Renal cortical epithelial cell (primary cell): Measurements from ENCODE around the gene CDC7. TPM values are rescaled to one million over a fixed set of nuclear protein-coding genes. Genes with fewer than 3 reads are reported as not detected.
A peak's percentile ranks its signal among the peaks of the same experiment; 100 is the strongest.
"Not testable (repeated sequence)": the region's sequence is repeated elsewhere in the genome, so short reads cannot be mapped to it uniquely, and the experiment has no call there.

Source experiments
- DNase-seq: peaks from one replicate; pipeline ENCODE4 v3.0.0-alpha.2; 2011; ENCODE audit warnings: low read depth
- total RNA-seq: library from RNA; depleted of rRNA; stranded (reverse); fragments of >200 nt; gene quantifications from 2 replicates; pipeline ENCODE4 v1.2.3, GENCODE V29; 2014

The CDC7 gene
- total RNA-seq, 1 donor from 2014 or later = 4.7 TPM

DNA sequence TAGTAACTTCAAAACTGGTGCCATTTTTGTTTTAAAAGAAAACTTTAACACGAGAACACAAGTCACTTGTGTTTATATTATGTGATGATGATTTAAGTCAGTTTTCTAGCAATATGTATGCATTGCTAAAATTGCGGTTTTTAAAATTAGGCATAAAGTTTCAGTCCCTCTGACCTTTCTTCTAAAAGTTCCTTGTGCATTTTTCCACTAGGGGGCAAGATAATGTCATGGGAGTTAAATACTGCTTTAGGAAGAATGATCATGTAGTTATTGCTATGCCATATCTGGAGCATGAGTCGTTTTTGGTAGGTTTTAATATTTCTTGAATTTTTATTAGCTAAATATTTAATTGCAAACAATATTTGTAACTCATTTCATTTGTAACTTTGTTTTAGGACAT is 10.7 kb downstream of the CDC7 start:
- DNase-seq = peak; percentile 50

DNA sequence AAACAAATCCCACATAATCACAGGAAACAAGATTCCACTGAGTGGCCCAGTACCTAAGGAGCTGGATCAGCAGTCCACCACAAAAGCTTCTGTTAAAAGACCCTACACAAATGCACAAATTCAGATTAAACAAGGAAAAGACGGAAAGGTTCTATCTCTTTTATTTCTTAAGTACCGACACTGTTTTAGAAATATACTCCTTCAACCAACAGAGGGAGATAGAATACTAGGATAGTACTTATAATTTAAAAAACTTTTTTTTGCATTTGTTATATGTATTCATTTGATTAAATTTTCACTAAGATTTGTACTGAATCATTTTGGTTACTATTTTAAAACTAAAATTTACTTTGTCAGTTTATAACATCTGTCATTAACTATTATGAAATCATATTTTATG is 12.5 kb downstream of the CDC7 start:
- peak; percentile 40 for DNase-seq

DNA sequence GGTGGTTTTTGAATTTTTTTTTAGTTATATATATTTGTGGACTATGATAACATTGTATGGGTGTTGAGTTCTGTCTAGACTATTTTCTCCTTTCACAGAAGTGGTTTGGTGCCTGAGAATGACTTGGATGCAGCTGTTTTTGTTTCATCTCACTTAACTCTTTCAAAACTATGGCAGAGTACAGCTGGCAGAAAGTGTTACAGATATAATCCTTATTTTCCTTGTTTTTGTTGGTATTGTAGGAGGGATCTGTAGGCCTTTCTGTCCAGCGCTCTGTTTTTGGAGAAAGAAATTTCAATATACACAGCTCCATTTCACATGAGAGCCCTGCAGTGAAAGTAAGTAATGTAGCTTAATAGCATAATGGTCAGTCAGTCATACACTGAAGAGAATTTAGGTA is 13.1 kb downstream of the CDC7 start:
- DNase-seq = no peak

DNA sequence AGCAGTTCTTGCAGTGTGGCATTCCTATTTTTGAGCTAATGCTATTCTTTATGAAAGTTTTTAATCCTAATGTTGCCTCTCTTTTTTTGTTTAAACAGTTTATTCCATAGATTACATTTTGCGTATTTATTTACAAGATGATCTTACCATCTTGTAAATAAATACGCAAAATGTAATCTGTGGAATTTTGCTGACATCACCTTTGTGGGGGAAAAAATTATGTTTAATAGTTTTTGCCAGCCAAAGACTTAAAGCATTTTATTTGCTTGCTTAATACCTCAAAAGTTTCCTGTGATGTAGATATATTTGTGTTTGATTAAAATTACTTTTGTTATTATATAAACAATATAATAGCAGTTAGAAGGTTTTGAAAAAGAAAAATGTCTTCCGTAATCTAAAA is 15.3 kb downstream of the CDC7 start:
- DNase-seq = no peak

DNA sequence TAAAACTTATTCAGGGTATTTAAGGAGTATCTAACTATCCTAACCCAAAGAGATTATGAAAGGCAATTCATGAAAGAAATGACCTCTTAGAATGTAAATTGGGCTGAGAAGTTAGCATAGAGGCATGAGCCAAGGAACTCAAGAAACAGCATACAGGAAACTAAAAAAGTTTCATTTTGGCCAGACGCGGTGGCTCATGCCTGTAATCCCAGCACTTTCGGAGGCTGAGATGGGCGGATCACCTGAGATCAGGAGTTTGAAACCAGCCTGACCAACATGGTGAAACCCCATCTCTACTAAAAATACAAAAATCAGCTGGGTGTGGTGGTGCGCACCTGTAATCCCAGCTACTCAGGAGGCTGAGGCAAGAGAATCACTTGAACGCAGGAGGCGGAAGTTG is 16.0 kb downstream of the CDC7 start:
- DNase-seq = not testable (repeated sequence)

DNA sequence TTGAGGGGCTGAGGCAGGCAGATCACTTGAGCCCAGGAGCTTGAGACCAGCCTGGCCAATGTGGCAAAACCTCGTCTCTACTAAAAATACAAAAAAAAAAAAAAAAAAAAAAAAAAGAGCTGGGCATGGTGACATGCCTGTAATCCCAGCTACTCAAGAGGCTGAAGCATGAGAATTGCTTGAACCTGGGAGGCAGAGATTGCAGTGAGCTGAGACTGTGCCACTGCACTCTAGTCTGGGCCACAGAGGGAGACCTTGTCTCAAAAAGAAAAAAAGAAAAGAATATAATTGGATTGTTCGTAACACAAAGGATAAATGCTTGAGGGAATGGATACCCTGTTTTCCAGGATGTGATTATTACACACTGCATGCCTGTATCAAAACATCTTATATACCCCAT is 18.5 kb downstream of the CDC7 start:
- DNase-seq = not testable (repeated sequence)

DNA sequence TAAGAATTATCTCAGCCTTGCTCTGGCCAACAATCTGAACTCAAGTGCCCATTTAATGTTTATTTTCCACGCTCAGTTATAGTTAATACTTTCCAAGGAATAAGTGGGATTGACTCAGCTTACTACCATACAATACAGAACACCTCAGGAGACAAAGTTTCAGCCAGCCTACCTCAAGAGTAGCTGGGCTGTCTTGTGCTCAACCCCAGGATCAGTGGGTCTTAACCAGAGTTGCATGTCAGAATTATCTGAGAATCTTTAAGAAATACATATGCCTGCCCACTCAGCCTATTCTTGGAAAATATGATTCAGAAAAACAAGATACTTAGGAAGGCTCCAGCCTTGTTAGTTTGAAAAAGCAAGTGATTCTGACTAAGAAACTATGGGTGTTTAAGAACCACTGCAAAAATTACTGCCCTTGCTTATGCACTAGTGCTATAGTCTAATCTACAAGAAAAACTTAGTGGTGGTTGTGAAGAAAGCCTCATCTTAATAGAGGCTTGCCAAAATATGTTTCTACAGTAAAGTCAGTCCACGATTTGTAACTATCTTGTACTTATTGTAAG is 20.4 kb downstream of the CDC7 start:
- DNase-seq = no peak

DNA sequence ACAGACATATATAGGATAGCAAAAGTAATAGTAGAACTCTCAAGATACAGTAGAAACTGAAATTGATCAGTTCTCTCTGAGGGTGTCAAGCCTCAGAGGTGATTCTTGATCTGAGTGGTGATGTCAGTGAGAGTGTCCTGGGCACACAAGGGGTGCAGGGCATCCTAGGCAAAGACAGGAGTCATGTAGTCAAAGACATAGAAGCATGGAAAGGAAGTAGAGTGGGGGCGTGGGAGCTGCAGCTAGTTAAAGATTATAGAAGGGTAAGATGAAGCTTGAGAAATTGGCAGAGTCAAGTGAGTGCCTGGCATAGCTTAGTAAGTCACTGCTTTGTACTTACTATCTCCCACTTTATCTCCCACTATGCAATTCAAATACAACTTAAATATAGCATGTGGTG is 22.8 kb downstream of the CDC7 start:
- DNase-seq = peak; percentile 93

DNA sequence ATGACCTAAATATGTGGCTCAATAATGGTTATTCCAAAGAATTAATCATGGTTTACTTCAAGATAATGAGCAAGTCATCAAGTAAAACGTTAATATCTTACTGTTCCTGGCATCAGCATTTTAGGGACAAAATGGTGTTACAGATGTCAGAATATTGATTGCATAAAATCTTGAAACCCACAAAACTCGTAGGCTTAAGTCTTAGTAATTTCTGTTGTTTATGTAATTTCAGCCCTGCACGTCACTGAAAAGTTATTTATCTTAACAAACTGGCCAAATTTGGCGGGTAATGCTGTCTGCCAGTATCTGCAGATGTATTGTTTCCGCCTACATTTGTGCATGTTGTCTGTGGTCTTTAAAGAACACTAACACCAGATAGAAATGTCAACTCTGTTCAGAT is 25.8 kb downstream of the CDC7 start:
- peak; percentile 9 for DNase-seq

DNA sequence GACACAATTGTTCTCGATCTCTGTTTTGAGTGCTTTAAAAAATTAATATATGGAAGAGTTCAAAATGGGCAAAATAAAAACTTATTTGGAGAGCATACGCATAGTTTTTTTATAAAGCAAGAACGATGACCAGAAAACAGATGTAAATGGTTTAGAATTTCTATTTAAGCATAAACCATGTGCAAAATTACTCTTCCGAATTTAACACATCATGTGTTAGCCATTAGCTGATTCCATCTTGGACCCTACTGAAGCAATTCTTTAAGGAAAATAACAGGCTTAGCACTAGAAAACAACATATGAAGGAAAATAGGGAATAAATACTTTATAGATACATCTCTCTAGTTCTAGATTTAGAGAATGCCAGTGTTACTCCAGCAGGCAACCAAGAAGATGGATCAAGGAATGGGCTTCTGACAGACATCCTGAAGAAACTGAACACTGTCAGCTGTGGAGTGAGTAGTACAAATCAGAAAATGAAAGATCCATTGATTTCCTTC is 26.7 kb downstream of the CDC7 start:
- DNase-seq = no peak

DNA sequence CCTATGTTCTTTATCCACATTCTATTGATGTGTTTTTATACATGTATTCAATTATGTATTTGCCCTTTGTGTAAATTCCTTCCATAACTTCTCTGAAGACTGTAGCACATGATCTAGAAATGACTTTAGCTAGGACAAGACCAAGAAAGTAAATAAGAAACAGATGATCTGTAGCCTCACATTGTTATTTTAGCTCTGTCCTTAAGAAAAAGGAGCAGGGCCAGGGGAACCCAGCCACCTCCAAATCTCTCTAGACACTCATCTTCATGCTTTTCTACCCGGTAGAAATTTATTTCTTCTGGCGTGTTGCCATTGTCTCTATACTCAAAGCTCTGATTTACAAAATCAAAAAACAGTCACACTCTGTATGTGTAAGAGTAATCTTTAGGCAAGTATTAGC is 27.1 kb downstream of the CDC7 start:
- DNase-seq = no peak

DNA sequence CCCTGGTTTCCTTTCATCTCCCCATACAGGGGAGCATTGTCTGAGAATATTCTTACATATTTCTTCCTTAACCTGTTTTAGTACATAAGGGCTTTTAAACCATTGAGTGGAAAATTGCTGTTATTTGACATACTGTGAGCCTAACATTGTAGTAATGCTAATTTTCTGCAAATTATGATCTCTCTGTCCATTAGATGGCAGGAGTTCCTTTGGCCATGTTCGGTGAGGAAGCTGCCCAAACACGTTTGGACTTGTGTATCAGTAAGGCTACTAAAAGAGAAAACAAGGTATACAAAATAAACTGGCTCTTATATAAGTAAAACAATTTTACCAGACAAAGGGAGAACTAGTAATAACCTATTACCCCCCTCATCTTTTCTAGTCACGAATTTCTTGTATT is 29.2 kb downstream of the CDC7 start:
- DNase-seq = peak; percentile 50

DNA sequence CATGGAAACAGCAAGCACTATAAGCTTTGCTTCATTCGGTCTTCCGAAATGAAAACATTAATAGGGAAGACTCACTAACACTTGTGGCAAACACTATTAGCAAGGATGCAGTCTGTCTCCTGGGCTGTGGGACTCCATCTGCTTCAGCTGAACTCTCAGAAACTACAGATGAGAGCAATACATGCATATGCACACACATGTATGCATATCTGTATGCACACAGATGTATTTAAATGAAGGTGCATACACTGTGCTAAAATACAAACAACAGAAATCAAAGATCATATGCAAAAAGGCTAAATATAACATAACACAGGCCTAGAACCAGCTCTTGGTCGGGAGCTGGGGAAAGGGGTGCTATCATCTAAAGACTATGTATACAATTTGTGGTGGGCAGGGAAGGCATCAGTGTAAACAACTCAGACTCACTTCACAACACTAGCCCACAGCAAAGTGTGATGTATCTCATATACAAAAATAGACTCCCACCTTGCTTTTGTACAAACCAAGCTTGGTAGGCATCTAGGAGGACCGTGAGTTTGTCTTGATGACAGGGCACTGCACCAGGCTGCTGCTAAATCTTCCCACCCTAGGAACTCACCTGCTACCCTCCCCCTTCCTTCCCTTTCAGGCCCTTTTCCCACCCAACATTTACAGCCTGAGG is 32.8 kb downstream of the CDC7 start:
- no peak for DNase-seq

DNA sequence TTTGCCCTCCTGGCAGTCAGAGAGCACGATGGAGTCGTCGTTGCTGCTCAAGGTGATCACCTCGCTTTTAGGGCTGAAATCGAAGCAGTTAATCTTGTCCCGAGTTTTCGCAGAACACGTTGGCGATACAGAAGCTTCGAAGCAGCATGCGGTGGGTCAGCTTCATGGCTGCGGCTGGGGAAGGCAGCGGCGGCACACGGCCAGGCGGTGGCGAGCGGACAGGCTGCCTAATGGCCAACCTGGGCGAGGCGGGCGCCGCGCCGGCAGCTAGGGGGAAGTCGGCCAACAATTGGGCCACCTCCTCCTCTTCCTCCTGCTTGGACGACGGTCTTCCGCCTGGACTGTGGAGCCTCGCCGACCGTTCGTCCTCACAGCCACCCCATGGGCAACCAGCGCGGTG is 34.8 kb downstream of the CDC7 start:
- DNase-seq = no peak

DNA sequence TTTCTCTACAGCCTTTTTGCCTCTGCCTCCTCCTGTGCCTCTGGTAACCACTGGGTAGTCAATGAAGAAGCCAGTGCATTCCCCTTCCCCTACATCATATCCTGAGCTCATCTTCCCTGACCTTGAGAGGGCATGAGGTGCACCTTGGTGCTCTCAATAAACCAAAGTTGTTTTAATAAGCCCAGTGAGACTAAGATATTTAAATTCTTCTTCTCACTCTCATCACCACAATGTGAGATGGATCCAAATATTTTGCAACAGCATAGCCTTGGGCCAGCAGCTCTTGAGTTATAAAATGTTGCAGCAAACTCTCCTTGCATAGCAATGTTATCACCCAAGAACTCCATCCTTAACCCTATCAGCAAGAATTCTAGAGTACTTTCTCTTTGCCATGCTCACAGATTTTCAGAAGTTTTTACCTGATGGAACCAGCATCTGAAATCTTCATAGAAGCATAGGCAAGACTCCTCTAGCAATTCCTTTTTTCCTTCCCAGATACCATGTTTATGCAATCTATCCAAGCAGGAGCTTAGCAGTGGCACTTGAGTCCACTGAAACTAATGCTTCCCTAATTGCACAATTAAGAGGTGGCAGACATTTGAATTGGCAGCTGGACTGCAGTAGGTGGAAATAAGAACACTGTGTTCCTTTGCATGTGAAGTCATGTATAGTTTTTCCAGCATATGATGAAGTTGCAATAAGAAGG is 36.8 kb downstream of the CDC7 start:
- peak; percentile 43 for DNase-seq

DNA sequence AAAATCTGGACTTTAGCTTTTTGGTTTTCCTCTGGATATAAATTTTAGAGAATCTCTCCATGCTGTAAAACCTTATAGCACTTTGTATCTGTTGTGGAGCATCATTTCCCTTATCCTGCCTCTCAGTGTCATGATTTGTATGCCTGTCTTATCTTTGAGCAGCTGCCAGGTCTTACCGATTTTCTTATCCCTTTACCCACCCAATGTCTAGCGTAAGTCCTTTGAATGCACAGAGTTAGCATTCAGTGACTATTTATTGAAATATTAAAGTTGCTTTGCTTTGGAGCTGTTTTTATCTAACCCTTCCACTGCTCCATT is 37.3 kb downstream of the CDC7 start:
- DNase-seq = no peak

DNA sequence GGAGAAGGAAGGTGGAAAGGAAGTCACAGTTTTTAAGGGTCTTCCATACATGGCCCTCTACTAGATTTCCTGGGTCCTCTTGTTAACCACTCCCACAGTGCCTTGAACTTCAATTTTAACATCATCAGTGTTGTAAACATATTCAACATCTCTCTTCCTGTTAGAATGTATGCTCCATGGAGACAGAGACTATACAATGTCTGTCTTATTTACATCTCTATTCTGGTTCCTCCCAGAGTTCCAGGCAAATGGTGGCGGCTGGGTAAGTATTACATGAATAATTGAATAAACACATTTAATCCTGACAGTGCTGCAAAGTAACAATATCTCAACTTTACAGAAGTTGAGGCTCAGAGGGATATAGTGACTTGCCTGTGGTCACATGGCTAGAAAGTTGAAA is 40.3 kb downstream of the CDC7 start:
- no peak for DNase-seq

DNA sequence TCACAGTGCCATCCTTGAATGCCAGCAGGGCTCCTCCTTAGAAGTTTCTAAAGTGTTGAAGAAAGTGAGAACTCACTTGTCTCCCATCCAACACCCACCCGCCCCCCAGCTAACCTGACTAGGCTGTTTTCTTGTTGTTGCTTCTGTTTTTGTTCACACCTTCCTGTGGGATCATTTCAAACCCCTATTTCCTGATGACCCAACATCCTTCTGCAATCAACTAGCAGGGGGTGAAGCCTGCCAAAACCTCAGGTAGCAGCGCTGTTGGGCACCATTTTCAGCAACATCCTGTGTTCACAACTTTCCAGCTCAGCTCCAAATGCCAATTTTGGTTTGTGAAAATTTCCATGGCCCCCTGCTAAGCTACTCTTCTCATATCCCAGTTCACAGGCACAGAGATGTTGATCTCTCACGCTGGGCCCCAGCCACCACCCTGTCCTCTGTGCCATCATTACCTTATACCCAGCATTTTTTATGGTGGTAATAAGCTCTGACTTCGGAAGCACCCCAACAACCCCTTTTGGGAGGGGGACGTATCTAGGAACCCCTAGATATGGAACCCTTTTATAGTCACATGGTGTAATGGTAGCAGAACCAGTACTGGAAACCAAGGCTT is 41.4 kb downstream of the CDC7 start:
- DNase-seq = no peak

DNA sequence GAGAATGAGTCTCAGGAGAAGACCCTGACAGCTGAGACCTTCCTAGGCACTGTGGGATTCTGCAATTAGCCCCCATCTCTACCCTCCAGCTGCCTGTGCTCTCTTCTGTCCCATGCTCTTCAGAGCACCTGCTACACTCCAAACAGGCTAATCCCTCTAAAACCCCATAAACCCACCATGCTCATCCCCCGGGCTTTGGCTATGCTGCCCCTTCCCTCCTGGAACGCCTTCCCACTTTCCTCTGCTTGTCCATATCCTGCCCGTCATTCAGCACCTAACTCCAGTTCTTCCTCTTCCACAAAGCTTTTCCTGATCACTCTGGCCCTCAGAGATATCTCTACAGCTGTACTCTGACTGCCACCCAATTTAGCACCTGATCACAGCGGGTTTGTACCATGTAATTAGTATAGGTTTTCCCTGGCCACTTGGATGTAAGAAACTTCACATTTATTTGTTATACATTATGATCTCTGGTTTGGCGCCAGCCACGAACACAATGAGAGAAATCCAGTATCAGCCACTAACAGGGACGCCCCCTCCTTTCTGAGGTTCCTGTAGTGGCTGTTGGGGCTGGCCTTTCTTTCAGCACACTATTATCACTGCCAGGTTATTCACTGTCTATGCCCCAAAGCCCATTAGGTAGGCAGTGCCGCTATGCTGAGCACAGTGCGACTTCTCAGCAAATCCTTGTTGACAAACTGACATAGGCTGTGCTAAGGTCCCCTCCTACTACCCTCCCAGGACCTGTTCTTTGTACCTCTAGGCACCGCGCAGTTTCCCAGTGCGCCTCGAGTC is 45.1 kb downstream of the CDC7 start:
- no peak for DNase-seq

DNA sequence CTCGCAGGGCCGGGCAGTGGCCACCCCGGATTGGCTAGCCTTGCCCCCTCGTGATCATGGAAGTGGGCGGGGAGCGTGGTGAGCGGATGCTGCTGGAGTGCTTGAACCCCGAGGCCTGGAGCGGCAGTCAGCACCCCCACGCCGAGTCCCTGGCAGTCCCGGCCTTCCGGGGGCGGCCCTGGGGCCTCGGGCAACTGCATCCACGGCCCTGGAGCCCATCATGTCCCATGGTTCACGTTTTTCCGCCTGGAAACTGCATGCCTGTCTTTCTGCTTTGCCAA is 45.6 kb downstream of the CDC7 start:
- DNase-seq = no peak

DNA sequence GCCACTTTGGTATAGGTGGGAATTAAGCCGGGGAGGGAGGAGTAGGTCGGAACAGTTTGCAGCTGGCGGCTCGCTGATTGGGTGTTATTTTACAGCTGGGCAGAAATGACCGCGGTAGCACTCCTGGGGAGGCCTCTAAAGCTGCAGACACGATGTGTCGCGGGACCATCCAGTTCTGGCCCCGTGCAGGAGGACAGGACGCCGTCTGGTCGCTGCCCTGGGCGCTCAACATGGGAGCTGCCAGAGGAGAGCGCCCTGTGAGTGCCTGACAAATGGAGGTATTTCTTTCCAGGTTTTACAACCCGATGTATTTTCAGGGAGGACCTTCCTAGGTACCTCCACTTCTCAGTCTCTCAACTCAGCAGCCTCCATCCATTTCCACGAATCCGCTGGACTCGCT is 46.2 kb downstream of the CDC7 start:
- DNase-seq = peak; percentile 21

DNA sequence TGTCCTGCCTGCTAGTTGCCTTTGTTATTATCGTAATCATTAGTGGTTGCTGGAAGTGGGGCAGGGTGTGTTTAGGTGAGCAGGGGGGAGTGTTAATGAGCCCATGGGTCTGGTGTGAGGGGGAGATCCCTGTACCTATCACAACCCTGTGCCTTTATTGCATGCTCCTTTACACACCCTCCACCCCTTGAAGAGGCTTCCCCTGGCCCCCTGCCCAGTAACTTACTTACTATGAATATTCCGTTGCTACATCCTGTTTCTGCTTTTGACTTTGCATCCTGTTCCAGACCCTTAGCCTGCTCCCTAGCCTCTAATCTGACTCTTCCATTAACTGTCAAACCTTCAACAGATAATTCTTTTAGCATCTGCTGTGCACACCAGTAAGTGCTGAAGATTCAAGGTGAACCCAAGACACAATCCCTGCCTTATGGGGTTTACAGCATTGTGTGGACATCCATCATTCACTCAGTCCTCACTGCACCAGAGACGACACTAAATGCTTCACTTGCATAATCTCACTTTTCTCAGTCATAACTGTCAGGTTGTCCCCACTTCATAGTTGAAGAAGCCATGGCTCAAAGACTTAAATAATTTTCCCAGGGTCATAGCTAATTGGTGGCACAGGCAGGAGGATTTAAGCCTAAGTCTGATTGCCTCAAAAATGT is 47.9 kb downstream of the CDC7 start:
- no peak for DNase-seq
